ENCODE data around the gene AUNIP. TPM values are rescaled to one million over a fixed set of nuclear protein-coding genes. Genes with fewer than 3 reads are reported as not detected.

Gene AUNIP
- total RNA-seq, 1 experiment from 2014 or later = 16.8 TPM

DNA sequence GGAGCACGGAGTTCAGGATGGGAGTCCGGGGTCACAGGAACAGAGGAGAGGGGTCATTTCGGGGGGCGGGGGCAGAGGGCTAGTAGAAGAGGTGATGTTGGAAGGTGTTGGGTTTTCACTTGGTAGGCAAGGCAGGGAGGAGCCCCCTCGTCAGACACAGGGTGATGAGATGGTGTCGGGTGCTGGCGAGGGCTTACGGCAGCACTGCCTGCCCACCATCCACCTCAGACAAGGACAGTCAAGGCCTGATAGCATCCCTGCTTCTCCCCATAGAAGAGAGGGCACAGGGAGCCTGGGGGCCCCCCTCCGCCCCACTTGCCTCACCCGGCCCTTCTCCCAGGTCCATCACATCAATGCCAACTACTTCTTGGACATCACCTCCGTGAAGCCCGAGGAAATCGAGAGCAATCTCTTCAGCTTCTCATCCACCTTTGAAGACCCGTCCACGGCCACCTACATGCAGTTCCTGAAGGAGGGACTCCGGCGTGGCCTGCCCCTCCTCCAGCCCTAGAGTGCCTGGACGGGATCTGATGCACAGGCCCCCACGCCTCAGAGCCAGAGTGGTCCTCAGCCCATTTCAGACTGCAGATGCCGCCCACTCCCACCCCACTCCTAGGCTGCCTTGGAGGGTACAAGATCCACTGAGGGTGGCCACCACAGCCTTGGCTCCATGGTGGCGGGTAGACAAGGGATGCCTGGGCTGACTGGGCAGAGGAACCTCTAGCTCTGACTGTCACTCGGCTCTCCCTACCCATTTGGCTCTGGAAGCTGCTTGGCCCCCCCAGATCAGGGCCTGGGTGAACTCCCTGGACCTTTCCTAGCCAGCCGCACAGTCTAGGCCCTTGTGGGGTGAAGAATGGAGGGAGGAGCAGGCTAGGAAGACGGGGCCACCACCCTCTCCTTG is 43.8 kb downstream of the AUNIP start:
- ChIA-PET CTCF (interaction anchor here (0.6 kb wide), 1 partner anchor 189 kb away, joined by 4 read pairs; no protein-coding TSS in a partner anchor), POLR2A (interaction anchor here (0.5 kb wide), 1 partner anchor 77 kb away, joined by 7 read pairs; no protein-coding TSS in a partner anchor)
- DNase-seq = no peak
- peaks cover 10% of the 10 kb centered on the region for H3K4me1 Mint-ChIP-seq (ENCODE audit: low read depth, unreplicated experiment)
- intact Hi-C loops (cut with micrococcal nuclease; ENCODE audit: unreplicated experiment) = no loop called here
- Histone ChIP-seq H3K27me3 (replicated peaks; ENCODE audit: control insufficient read depth, insufficient read depth, low read length) (no peaks in the 10 kb centered on the region), H3K4me3 (ENCODE audit: low read depth, low read length) (no peak overlapping the region), H3K4me1 (peaks cover 15% of the 10 kb centered on the region), H3K9me3 (no peaks in the 10 kb centered on the region), H3K36me3 (ENCODE audit: control insufficient read depth, insufficient read depth, low read length) (no peaks in the 10 kb centered on the region)
- no TSS peak for BruUV-seq (replicated peaks)
- TF ChIP-seq, protein P1, sequence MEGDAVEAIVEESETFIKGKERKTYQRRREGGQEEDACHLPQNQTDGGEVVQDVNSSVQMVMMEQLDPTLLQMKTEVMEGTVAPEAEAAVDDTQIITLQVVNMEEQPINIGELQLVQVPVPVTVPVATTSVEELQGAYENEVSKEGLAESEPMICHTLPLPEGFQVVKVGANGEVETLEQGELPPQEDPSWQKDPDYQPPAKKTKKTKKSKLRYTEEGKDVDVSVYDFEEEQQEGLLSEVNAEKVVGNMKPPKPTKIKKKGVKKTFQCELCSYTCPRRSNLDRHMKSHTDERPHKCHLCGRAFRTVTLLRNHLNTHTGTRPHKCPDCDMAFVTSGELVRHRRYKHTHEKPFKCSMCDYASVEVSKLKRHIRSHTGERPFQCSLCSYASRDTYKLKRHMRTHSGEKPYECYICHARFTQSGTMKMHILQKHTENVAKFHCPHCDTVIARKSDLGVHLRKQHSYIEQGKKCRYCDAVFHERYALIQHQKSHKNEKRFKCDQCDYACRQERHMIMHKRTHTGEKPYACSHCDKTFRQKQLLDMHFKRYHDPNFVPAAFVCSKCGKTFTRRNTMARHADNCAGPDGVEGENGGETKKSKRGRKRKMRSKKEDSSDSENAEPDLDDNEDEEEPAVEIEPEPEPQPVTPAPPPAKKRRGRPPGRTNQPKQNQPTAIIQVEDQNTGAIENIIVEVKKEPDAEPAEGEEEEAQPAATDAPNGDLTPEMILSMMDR (IDR thresholded peaks at IDR 0.05; ENCODE audit: insufficient read depth in 1 of 2, low read depth in 1 of 2, low read length in 1 of 2, severe bottlenecking in 1 of 2, unreplicated experiment in 1 of 2) = no peak
- H3K4me3 Mint-ChIP-seq (ENCODE audit: unreplicated experiment) = no peak overlapping the region
- H3K27me3 Mint-ChIP-seq (ENCODE audit: insufficient read depth, unreplicated experiment) = no peaks in the 10 kb centered on the region
- peaks cover 35% of the 10 kb centered on the region for H3K36me3 Mint-ChIP-seq (ENCODE audit: insufficient read depth, unreplicated experiment)
- H3K27ac Mint-ChIP-seq (ENCODE audit: unreplicated experiment) = no peak overlapping the region
- H3K9me3 Mint-ChIP-seq (ENCODE audit: unreplicated experiment) = no peaks in the 10 kb centered on the region

- Mint-ChIP-seq H3K27ac (ENCODE audit: unreplicated experiment) (no peak overlapping the region), H3K9me3 (ENCODE audit: unreplicated experiment) (no peaks in the 10 kb centered on the region), H3K4me3 (ENCODE audit: unreplicated experiment) (no peak overlapping the region), H3K36me3 (ENCODE audit: insufficient read depth, unreplicated experiment) (peaks cover 30% of the 10 kb centered on the region), H3K27me3 (ENCODE audit: insufficient read depth, unreplicated experiment) (no peaks in the 10 kb centered on the region), H3K4me1 (ENCODE audit: low read depth, unreplicated experiment) (peaks cover 10% of the 10 kb centered on the region)
- POLR2A ChIA-PET = no interaction called here
- no peak for DNase-seq
- TF ChIP-seq, protein P1 (IDR thresholded peaks at IDR 0.05; ENCODE audit: insufficient read depth in 1 of 2, low read depth in 1 of 2, low read length in 1 of 2, severe bottlenecking in 1 of 2, unreplicated experiment in 1 of 2) = no peak
- Histone ChIP-seq H3K4me1 (peaks cover 15% of the 10 kb centered on the region), H3K9me3 (no peaks in the 10 kb centered on the region), H3K36me3 (ENCODE audit: control insufficient read depth, insufficient read depth, low read length) (no peaks in the 10 kb centered on the region; the same call in 1 of the 2 replicates), H3K4me3 (ENCODE audit: low read depth, low read length) (no peak overlapping the region), H3K27me3 (replicated peaks; ENCODE audit: control insufficient read depth, insufficient read depth, low read length) (no peaks in the 10 kb centered on the region)
- intact Hi-C loops (cut with micrococcal nuclease; ENCODE audit: unreplicated experiment) = no loop called here
- CTCF ChIA-PET = interaction anchor here (0.6 kb wide), 1 partner anchor 190 kb away, joined by 4 read pairs; no protein-coding TSS in a partner anchor
- no TSS peak for BruUV-seq (replicated peaks)
These were observed 44.6 kb downstream of the AUNIP start for GRCh38 chr1:25814549-25815087.

DNA sequence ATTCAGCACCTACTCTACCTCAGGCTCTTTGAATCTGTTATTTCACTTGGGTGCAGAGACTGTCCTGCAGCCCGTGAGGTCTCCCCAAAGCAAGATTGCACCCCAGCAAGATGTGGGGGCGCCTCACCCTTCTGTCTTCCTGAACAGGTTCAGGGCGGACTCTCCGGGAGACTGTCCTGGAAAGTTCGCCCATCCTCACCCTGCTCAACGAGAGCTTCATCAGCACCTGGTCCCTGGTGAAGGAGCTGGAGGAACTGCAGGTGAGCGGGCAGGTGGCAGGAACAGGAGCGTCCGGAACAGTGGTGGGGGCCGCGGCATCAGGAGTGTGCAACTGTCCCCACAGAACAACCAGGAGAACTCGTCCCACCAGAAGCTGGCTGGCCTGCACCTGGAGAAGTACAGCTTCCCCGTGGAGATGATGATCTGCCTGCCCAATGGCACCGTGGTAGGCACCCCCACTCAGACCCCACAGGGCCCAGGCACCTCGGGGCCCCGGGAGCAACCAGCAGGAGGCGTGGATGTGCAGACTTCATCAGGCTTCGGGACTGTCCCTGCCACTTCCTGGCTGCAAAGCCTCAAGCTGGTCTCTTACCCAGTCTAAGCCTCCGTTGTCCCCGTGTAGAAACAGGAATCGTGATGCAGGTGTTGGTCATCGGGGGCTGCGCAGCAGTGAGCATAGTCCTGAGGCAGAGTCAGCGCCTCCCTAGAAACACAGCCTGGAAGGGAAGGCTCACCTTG is 45.4 kb downstream of the AUNIP start:
- no peak overlapping the region for H3K27ac Mint-ChIP-seq (ENCODE audit: unreplicated experiment)

More for the DNA sequence above, 45.4 kb downstream of the AUNIP start:
- peaks cover 13% of the 10 kb centered on the region for H3K4me1 ChIP-seq
- no peaks in the 10 kb centered on the region for H3K9me3 Mint-ChIP-seq (ENCODE audit: unreplicated experiment)
- intact Hi-C loops (cut with micrococcal nuclease; ENCODE audit: unreplicated experiment) = no loop called here
- H3K9me3 ChIP-seq = no peaks in the 10 kb centered on the region
- H3K27me3 ChIP-seq (replicated peaks; ENCODE audit: control insufficient read depth, insufficient read depth, low read length) = no peaks in the 10 kb centered on the region
- no peak overlapping the region for H3K4me3 Mint-ChIP-seq (ENCODE audit: unreplicated experiment)
- no peak overlapping the region for H3K4me3 ChIP-seq (ENCODE audit: low read depth, low read length)
- BruUV-seq (replicated peaks) = no TSS peak
- H3K27me3 Mint-ChIP-seq (ENCODE audit: insufficient read depth, unreplicated experiment) = no peaks in the 10 kb centered on the region
- peaks cover 23% of the 10 kb centered on the region for H3K36me3 Mint-ChIP-seq (ENCODE audit: insufficient read depth, unreplicated experiment)
- no peak for DNase-seq
- ChIA-PET CTCF (interaction anchor here (0.6 kb wide), 1 partner anchor 22 kb away, joined by 3 read pairs; no protein-coding TSS in a partner anchor), POLR2A (no interaction called here)
- TF ChIP-seq, protein P1 (IDR thresholded peaks at IDR 0.05; ENCODE audit: insufficient read depth in 1 of 2, low read depth in 1 of 2, low read length in 1 of 2, severe bottlenecking in 1 of 2, unreplicated experiment in 1 of 2) = no peak
- peaks cover 10% of the 10 kb centered on the region for H3K4me1 Mint-ChIP-seq (ENCODE audit: low read depth, unreplicated experiment)
- no peaks in the 10 kb centered on the region; the same call in 1 of the 2 replicates for H3K36me3 ChIP-seq (ENCODE audit: control insufficient read depth, insufficient read depth, low read length)
